SK-N-SH (cell line): ENCODE measurements around the gene CTNNA3. TPM values are rescaled to one million over a fixed set of nuclear protein-coding genes. Genes with fewer than 3 reads are reported as not detected.

Experiments
- CTCF ChIA-PET: fragments of 300-600, 350-600 bp; formaldehyde crosslinking; extraction: SDS; loops from one replicate; lab custom pipeline; 2021; lab: Yijun Ruan, JAX
- POLR2A ChIA-PET: fragments of 350-600 bp; sonication (Branson Sonifier 250); formaldehyde crosslinking; extraction: SDS; loops from one replicate; lab custom pipeline; 2020; ENCODE audit warnings: antibody characterized with exemption, inconsistent platforms; lab: Yijun Ruan, JAX
- DNase-seq: peaks from one replicate; pipeline ENCODE4 v3.0.0; 2012
- H2AFZ ChIP-seq: fragments of 200-600 bp; sonication (generic); 2 replicates; pipeline ENCODE4 v1.8.1; 2016; ENCODE audit warnings: antibody characterized with exemption, mild to moderate bottlenecking, low read depth
- H3F3A ChIP-seq: fragments of 200-600 bp; sonication (generic); replicated peaks from 2 replicates; pipeline ENCODE3; 2016; ENCODE audit warnings: antibody characterized with exemption, mild to moderate bottlenecking; ENCODE audit not compliant: insufficient read depth
- H3K27ac ChIP-seq, 2 experiments: fragments of 200-500 bp in 1 of 2; fragments of 200-600 bp in 1 of 2; sonication (Bioruptor generic) in 1 of 2; sonication (generic), shearing (Covaris generic) in 1 of 2; 2 replicates each; pipeline versions ENCODE4 v1.5.1 to v1.6.1; 2014 to 2016; ENCODE audit warnings: low read depth in 2 of 2, inconsistent platforms in 1 of 2, low read length in 1 of 2, mild to moderate bottlenecking in 1 of 2, mixed read lengths in 1 of 2
- H3K27me3 ChIP-seq: fragments of 200-600 bp; sonication (generic), shearing (Covaris generic); 2 replicates; pipeline ENCODE4 v1.6.1; 2016; ENCODE audit warnings: mixed run types; ENCODE audit not compliant: insufficient read depth
- H3K36me3 ChIP-seq, 2 experiments: fragments of 200-500 bp in 1 of 2; fragments of 200-600 bp in 1 of 2; sonication (Bioruptor generic) in 1 of 2; sonication (generic) in 1 of 2; replicated peaks in 1 of 2; 2 replicates each; pipeline versions ENCODE3 to v1.5.1; 2014 to 2016; ENCODE audit warnings: low read length in 1 of 2, mild to moderate bottlenecking in 1 of 2; ENCODE audit not compliant: insufficient read depth in 2 of 2, control insufficient read depth in 1 of 2
- H3K4me1 ChIP-seq, 2 experiments: fragments of 200-500 bp in 1 of 2; fragments of 200-600 bp in 1 of 2; sonication (Bioruptor generic) in 1 of 2; sonication (generic), shearing (Covaris generic) in 1 of 2; 2 replicates each; pipeline versions ENCODE4 v1.5.1 to v1.6.1; 2014 to 2016; ENCODE audit warnings: low read depth in 1 of 2, low read length in 1 of 2, mixed run types in 1 of 2; ENCODE audit not compliant: insufficient read depth in 2 of 2, control insufficient read depth in 1 of 2
- H3K4me2 ChIP-seq: fragments of 200-600 bp; sonication (generic), shearing (Covaris generic); 2 replicates; pipeline ENCODE4 v1.6.1; 2017; ENCODE audit warnings: mixed run types
- H3K4me3 ChIP-seq, 2 experiments: fragments of 200-500 bp in 1 of 2; fragments of 200-600 bp in 1 of 2; sonication (Bioruptor generic) in 1 of 2; sonication (generic), shearing (Covaris generic) in 1 of 2; 2 replicates each; pipeline versions ENCODE4 v1.5.1 to v1.8.1; 2014 to 2016; ENCODE audit warnings: low read depth in 2 of 2, inconsistent platforms in 1 of 2, low read length in 1 of 2, mild to moderate bottlenecking in 1 of 2, mixed read lengths in 1 of 2, moderate library complexity in 1 of 2
- H3K79me2 ChIP-seq: fragments of 200-600 bp; sonication (generic); 2 replicates; pipeline ENCODE4 v1.8.1; 2017; ENCODE audit warnings: mild to moderate bottlenecking; ENCODE audit not compliant: insufficient read depth
- H3K9ac ChIP-seq: fragments of 200-600 bp; sonication (generic); 2 replicates; pipeline ENCODE4 v1.6.1; 2017; ENCODE audit warnings: mixed run types
- H3K9me2 ChIP-seq: fragments of 200-600 bp; sonication (generic); 2 replicates; pipeline ENCODE4 v1.6.1; 2017; ENCODE audit warnings: mixed run types
- H3K9me3 ChIP-seq: fragments of 200-600 bp; sonication (generic); 2 replicates; pipeline ENCODE4 v1.6.1; 2017; ENCODE audit warnings: mixed run types, mild to moderate bottlenecking, moderate library complexity
- H4K20me1 ChIP-seq: fragments of 200-600 bp; sonication (generic); 2 replicates; pipeline ENCODE4 v1.6.1; 2017; ENCODE audit warnings: mild to moderate bottlenecking, mixed run types; ENCODE audit not compliant: insufficient read depth
- CHD2 ChIP-seq: fragments of 150-350 bp; IDR thresholded peaks from 2 replicates; pipeline ENCODE4 v1.6.1; 2018; ENCODE audit warnings: low read length; ENCODE audit not compliant: partially characterized antibody
- EZH2phosphoT487 ChIP-seq: fragments of 200-600 bp; sonication (generic); IDR thresholded peaks from 2 replicates; pipeline ENCODE4 v1.6.1; 2017; ENCODE audit warnings: low read depth, mixed run types, mild to moderate bottlenecking, antibody characterized with exemption, moderate library complexity, borderline replicate concordance
- FOXJ3 ChIP-seq: sonication (generic); formaldehyde crosslinking; IDR thresholded peaks from 2 replicates; pipeline ENCODE4 v1.5.1; 2020; ENCODE audit warnings: mild to moderate bottlenecking, missing genetic modification reagents
- GABPA ChIP-seq: IDR thresholded peaks from 2 replicates; pipeline ENCODE4 v1.4.0; 2012; ENCODE audit warnings: low read depth, mild to moderate bottlenecking
- GATA2 ChIP-seq: sonication (generic); formaldehyde crosslinking; IDR thresholded peaks from 2 replicates; pipeline ENCODE4 v1.5.0; 2020; ENCODE audit warnings: mild to moderate bottlenecking, missing genetic modification reagents
- IRF3 ChIP-seq: fragments of 150-350 bp; IDR thresholded peaks from 2 replicates; pipeline ENCODE4 v1.6.1; 2016; ENCODE audit warnings: mild to moderate bottlenecking, low read depth, low read length
- JUND ChIP-seq: IDR thresholded peaks from 2 replicates; pipeline ENCODE4 v1.4.0; 2012
- MAX ChIP-seq: IDR thresholded peaks from 2 replicates; pipeline ENCODE4 v1.4.0; 2012; ENCODE audit warnings: low read depth
- MEF2A ChIP-seq: IDR thresholded peaks from 2 replicates; pipeline ENCODE4 v1.4.0; 2012; ENCODE audit warnings: low read depth, borderline replicate concordance
- NFIC ChIP-seq: IDR thresholded peaks from 2 replicates; pipeline ENCODE4 v1.4.0; 2012; ENCODE audit warnings: borderline replicate concordance
- RAD21 ChIP-seq: IDR thresholded peaks from 2 replicates; pipeline ENCODE4 v1.6.1; 2012; ENCODE audit warnings: mild to moderate bottlenecking, low read length
- RCOR1 ChIP-seq: fragments of 150-350 bp; IDR thresholded peaks from 2 replicates; pipeline ENCODE4 v1.6.1; 2017; ENCODE audit warnings: antibody characterized with exemption, low read length
- REST ChIP-seq: IDR thresholded peaks from 2 replicates; pipeline ENCODE4 v1.6.1; 2012; ENCODE audit warnings: mild to moderate bottlenecking, low read depth, low read length, moderate library complexity
- RXRA ChIP-seq: IDR thresholded peaks from 2 replicates; pipeline ENCODE4 v1.4.0; 2012; ENCODE audit warnings: low read depth, mild to moderate bottlenecking, borderline replicate concordance
- TEAD4 ChIP-seq: IDR thresholded peaks from 2 replicates; pipeline ENCODE4 v1.4.0; 2012; ENCODE audit warnings: mild to moderate bottlenecking, borderline replicate concordance; ENCODE audit not compliant: insufficient read depth
- ZBTB33 ChIP-seq: IDR thresholded peaks from 2 replicates; pipeline ENCODE4 v1.4.0; 2012; ENCODE audit warnings: low read depth, borderline replicate concordance
- WGBS: methylation state at CpG from one replicate; pipeline ENCODE4 v1.1.6; 2017; ENCODE audit warnings: low lambda C conversion rate; 5-methylcytosine and 5-hydroxymethylcytosine counted together
- polyA plus RNA-seq, 3 experiments: library from polyadenylated mRNA; depleted of rRNA; stranded (reverse); fragments of >200 nt; gene quantifications; 2 replicates each; pipeline ENCODE4 v1.2.3, GENCODE V29; 2012

CTNNA3 gene
- polyA plus RNA-seq, 1 of the 3 experiments (the other 2 are of a cell fraction) = not detected

- no peak for TF ChIP-seq ZBTB33
- no peak for TF ChIP-seq TEAD4
- TF ChIP-seq EZH2phosphoT487 = no peak
- TF ChIP-seq NFIC = no peak
- no peak for TF ChIP-seq FOXJ3 (CRISPR knock-in tag)
Observed at GRCh38 chr10:67100951-67101350, 595.0 kb downstream of the CTNNA3 start (continued).

- TF ChIP-seq RAD21 (no peak), FOXJ3 (CRISPR knock-in tag) (no peak), NFIC (no peak), JUND (no peak), CHD2 (no peak), MEF2A (no peak), IRF3 (no peak), ZBTB33 (no peak), RCOR1 (no peak), MAX (no peak), GABPA (no peak), GATA2 (CRISPR knock-in tag) (no peak), RXRA (no peak), REST (no peak)
- Histone ChIP-seq H3K4me2 (no peak overlapping the region), H3K9ac (no peak overlapping the region), H3F3A (no peaks in the 10 kb centered on the region), H3K4me1 (no peaks in the 10 kb centered on the region), H2AFZ (no peak overlapping the region), H3K79me2 (no peaks in the 10 kb centered on the region), H4K20me1 (no peaks in the 10 kb centered on the region), H3K36me3 (no peaks in the 10 kb centered on the region), H3K27me3 (no peaks in the 10 kb centered on the region), H3K4me3 (no peak overlapping the region), H3K27ac (no peak overlapping the region), H3K9me3 (no peaks in the 10 kb centered on the region), H3K9me2 (no peaks in the 10 kb centered on the region)
- WGBS = 2% methylated on average over 2 of the region's 2 CpGs
- POLR2A ChIA-PET = no interaction called here
- DNase-seq = no peak
- CTCF ChIA-PET = no interaction called here
Observed at GRCh38 chr10:67098461-67098860, 597.5 kb downstream of the CTNNA3 start.
